Activated B cell treated with CpG ODN at 0.5 μM for 24 hours (primary cell): ENCODE data around the gene ABCE1. TPM values are rescaled to one million over a fixed set of nuclear protein-coding genes. Genes with fewer than 3 reads are reported as not detected.

Source experiments
- ATAC-seq: fragments of 200-7000 bp; cut with Tn5 transposase; one replicate; pipeline ENCODE4 v1.10.0; 2021; ENCODE audit warnings: low read depth, mild to moderate bottlenecking, moderate library complexity
- CTCF ChIA-PET: fragments of 350-600 bp; sonication (Branson Sonifier 250); formaldehyde crosslinking; loops from one replicate; lab custom pipeline; 2021; ENCODE audit warnings: antibody characterized with exemption; lab: Charles Lee
- POLR2A ChIA-PET: fragments of 350-600 bp; sonication (Branson Sonifier 250); formaldehyde crosslinking; loops from one replicate; lab custom pipeline; 2021; ENCODE audit warnings: antibody characterized with exemption; lab: Charles Lee
- DNase-seq: peaks from one replicate; pipeline ENCODE4 v3.0.0; 2022
- H3K27ac Mint-ChIP-seq: one replicate; pipeline ENCODE4 v1.8.0; 2020; ENCODE audit warnings: mixed read lengths
- H3K27me3 Mint-ChIP-seq: one replicate; pipeline ENCODE4 v1.8.0; 2021; ENCODE audit warnings: mixed read lengths
- H3K36me3 Mint-ChIP-seq: one replicate; pipeline ENCODE4 v1.8.0; 2021; ENCODE audit warnings: low read depth, mixed read lengths
- H3K4me1 Mint-ChIP-seq: one replicate; pipeline ENCODE4 v1.8.0; 2021; ENCODE audit warnings: mixed read lengths
- H3K4me3 Mint-ChIP-seq: one replicate; pipeline ENCODE4 v1.8.0; 2020; ENCODE audit warnings: mild to moderate bottlenecking, mixed read lengths
- H3K9me3 Mint-ChIP-seq: one replicate; pipeline ENCODE4 v1.8.0; 2020; ENCODE audit warnings: mixed read lengths
- CTCF ChIP-seq: fragments of 200-600 bp; IDR thresholded peaks from one replicate; pipeline ENCODE4 v1.8.0; 2022; ENCODE audit warnings: antibody characterized with exemption, mild to moderate bottlenecking
- intact Hi-C: fragments of 100-400 bp; cut with micrococcal nuclease; formaldehyde crosslinking; loops from one replicate; pipeline ENCODE4 v1.15.1; 2024
- total RNA-seq: library from RNA; stranded (reverse); gene quantifications from 2 replicates; pipeline ENCODE4 v1.2.3, GENCODE V29; 2022

The ABCE1 gene
- total RNA-seq, 1 donor from 2014 or later = 81.6 TPM

GRCh38 chr4:145090380-145090779 lies 7.7 kb upstream of the ABCE1 start:
- DNase-seq (no peak), ATAC-seq (no peak)
- POLR2A ChIA-PET = no interaction called here
- peaks cover 82% of the 10 kb centered on the region for H3K36me3 Mint-ChIP-seq
- no peaks in the 10 kb centered on the region for H3K27me3 Mint-ChIP-seq
- intact Hi-C loops = no loop called here
- no peak for TF ChIP-seq CTCF
- H3K27ac Mint-ChIP-seq = no peak overlapping the region
- no peaks in the 10 kb centered on the region for H3K9me3 Mint-ChIP-seq
- CTCF ChIA-PET = no interaction called here
- H3K4me1 Mint-ChIP-seq = peaks cover 19% of the 10 kb centered on the region
- H3K4me3 Mint-ChIP-seq = no peak overlapping the region

- intact Hi-C loops = no loop called here
- no peak overlapping the region for H3K4me3 Mint-ChIP-seq
- CTCF ChIA-PET = no interaction called here
- no peaks in the 10 kb centered on the region for H3K27me3 Mint-ChIP-seq
- H3K36me3 Mint-ChIP-seq = peaks cover 76% of the 10 kb centered on the region
- ATAC-seq = no peak
- no peak for DNase-seq
- H3K4me1 Mint-ChIP-seq = peaks cover 33% of the 10 kb centered on the region
- POLR2A ChIA-PET = no interaction called here
- no peak overlapping the region for H3K27ac Mint-ChIP-seq
- H3K9me3 Mint-ChIP-seq = no peaks in the 10 kb centered on the region
- TF ChIP-seq CTCF = no peak
Observed at GRCh38 chr4:145093638-145094037, 4.5 kb upstream of the ABCE1 start.

DNA sequence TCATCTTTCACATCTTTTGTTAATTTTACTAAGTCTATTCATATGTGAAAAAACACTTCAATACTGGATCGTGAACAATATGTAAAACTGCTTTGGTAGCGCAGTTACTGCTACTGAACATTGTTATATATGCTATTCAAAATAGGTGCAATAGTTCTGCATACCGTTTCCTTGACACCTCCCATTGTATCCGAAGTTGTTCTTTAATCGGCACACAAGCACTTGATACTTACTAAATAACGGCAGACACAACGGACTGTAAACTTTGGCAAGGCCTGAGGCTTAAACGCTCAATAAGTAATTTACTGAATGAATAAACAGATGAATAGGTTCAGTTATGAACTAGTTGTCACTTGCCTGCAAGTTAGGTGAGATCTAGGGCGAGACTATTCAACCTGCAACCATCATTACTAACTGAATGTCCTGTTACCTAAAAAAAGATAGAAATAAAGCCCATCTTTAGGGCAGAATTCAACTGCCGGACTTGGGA lies 735 bp upstream of the ABCE1 start:
- peaks cover 51% of the 10 kb centered on the region for H3K4me1 Mint-ChIP-seq
- CTCF ChIA-PET = no interaction called here
- no peaks in the 10 kb centered on the region for H3K27me3 Mint-ChIP-seq
- H3K36me3 Mint-ChIP-seq = peaks cover 52% of the 10 kb centered on the region
- POLR2A ChIA-PET = interaction anchor here (0.6 to 2.1 kb wide), 9 partner anchors 10 to 525 kb away, joined by 3 to 37 read pairs (median 6); partner anchors contain the start of genes MMAA and OTUD4
- DNase-seq (no peak), ATAC-seq (no peak)
- intact Hi-C loops = loop anchor here (5.0 kb wide), 1 partner anchor 35 kb away; no protein-coding TSS in a partner anchor
- no peak for TF ChIP-seq CTCF
- H3K9me3 Mint-ChIP-seq = no peaks in the 10 kb centered on the region
- peak overlapping the region; percentile 94 for H3K4me3 Mint-ChIP-seq
- peak overlapping the region; percentile 96 for H3K27ac Mint-ChIP-seq

DNA sequence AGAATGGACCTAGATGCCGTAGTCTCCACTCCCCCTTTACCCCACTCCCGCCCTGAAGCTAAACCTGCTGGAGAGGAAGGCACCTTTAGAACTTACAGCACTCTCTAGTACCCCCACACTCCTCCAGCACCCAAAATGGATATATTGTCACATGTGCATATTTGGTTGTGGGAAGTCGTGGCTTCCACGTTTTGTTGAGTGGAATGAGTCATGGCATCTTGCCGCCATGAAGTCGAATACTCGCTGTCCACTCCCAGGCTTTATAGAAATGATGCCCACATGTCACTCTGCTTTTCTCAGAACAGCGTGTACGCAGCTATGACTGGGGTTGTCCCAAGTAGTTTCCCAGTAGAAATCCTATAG lies 545 bp downstream of the ABCE1 start:
- Mint-ChIP-seq H3K9me3 (no peaks in the 10 kb centered on the region), H3K4me1 (peaks cover 49% of the 10 kb centered on the region), H3K4me3 (peak overlapping the region; percentile 94), H3K36me3 (peaks cover 41% of the 10 kb centered on the region), H3K27ac (peak overlapping the region; percentile 96), H3K27me3 (no peaks in the 10 kb centered on the region)
- ATAC-seq (peak; percentile 25), DNase-seq (no peak)
- ChIA-PET CTCF (no interaction called here), POLR2A (interaction anchor here (0.6 to 2.1 kb wide), 13 partner anchors 9 to 524 kb away, joined by 3 to 37 read pairs (median 5); partner anchors contain the start of genes MMAA and OTUD4)
- intact Hi-C loops = loop anchor here (1.0 to 5.0 kb wide), 6 partner anchors 34 to 1913 kb away; partner anchors contain the start of genes MMAA, OTUD4 and SMARCA5
- TF ChIP-seq CTCF = no peak

GRCh38 chr4:145099653-145100052 lies 1.5 kb downstream of the ABCE1 start:
- Mint-ChIP-seq H3K27me3 (no peaks in the 10 kb centered on the region), H3K9me3 (no peaks in the 10 kb centered on the region), H3K4me3 (peak overlapping the region; percentile 94), H3K36me3 (peaks cover 36% of the 10 kb centered on the region), H3K27ac (peak overlapping the region; percentile 67), H3K4me1 (peaks cover 47% of the 10 kb centered on the region)
- TF ChIP-seq CTCF = no peak
- ChIA-PET POLR2A (interaction anchor here (2.1 kb wide), 1 partner anchor 87 kb away, joined by 5 read pairs; no protein-coding TSS in a partner anchor), CTCF (interaction anchor here (1.1 kb wide), 1 partner anchor 518 kb away, joined by 3 read pairs; no protein-coding TSS in a partner anchor)
- no peak for ATAC-seq
- no peak for DNase-seq
- intact Hi-C loops = loop anchor here (2.0 to 5.0 kb wide), 3 partner anchors 33 to 1541 kb away; no protein-coding TSS in a partner anchor
